Caco-2 (cell line): ENCODE results near the gene PKP3. TPM values are rescaled to one million over a fixed set of nuclear protein-coding genes. Genes with fewer than 3 reads are reported as not detected.

Experiments used
- BruUV-seq: library from RNA; stranded (reverse); fragments of 400-500 nt; replicated peaks from 2 replicates; lab custom pipeline; 2021; lab: Mats Ljungman, UMichigan
- CTCF ChIA-PET: fragments of 300-600 bp; sonication (Branson Sonifier 250); formaldehyde crosslinking; loops from one replicate; lab custom pipeline; 2022; ENCODE audit warnings: antibody characterized with exemption; lab: Charles Lee
- POLR2A ChIA-PET: fragments of 300-600 bp; sonication (Branson Sonifier 250); formaldehyde crosslinking; loops from one replicate; lab custom pipeline; 2022; ENCODE audit warnings: antibody characterized with exemption; lab: Charles Lee
- DNase-seq, 2 experiments: peaks; one replicate each; pipeline versions ENCODE4 v3.0.0 to v3.0.0-alpha.2; 2020 to 2022
- H3K27me3 ChIP-seq: replicated peaks from 2 replicates; pipeline ENCODE4 v1.6.0; 2011; ENCODE audit warnings: low read length; ENCODE audit not compliant: control insufficient read depth, insufficient read depth
- H3K36me3 ChIP-seq: 2 replicates; pipeline ENCODE4 v1.5.1; 2011; ENCODE audit warnings: low read length; ENCODE audit not compliant: control insufficient read depth, insufficient read depth
- H3K4me1 ChIP-seq: fragments of 250-450 bp; sonication (Bioruptor Pico); 2 replicates; pipeline ENCODE4 v1.5.1; 2020; ENCODE audit warnings: mild to moderate bottlenecking
- H3K4me3 ChIP-seq: 2 replicates; pipeline ENCODE4 v1.5.1; 2011; ENCODE audit warnings: low read depth, mild to moderate bottlenecking, control low read depth, low read length
- H3K9me3 ChIP-seq: fragments of 250-450 bp; sonication (Bioruptor Pico); 2 replicates; pipeline ENCODE4 v1.5.1; 2020; ENCODE audit warnings: mild to moderate bottlenecking, moderate library complexity
- H3K27ac Mint-ChIP-seq: one replicate; pipeline ENCODE4 v1.8.0; 2022; ENCODE audit warnings: mixed read lengths; ENCODE audit not compliant: unreplicated experiment
- H3K27me3 Mint-ChIP-seq: one replicate; pipeline ENCODE4 v1.8.0; 2022; ENCODE audit warnings: mixed read lengths; ENCODE audit not compliant: insufficient read depth, unreplicated experiment
- H3K36me3 Mint-ChIP-seq: one replicate; pipeline ENCODE4 v1.8.0; 2022; ENCODE audit warnings: mild to moderate bottlenecking, mixed read lengths; ENCODE audit not compliant: insufficient read depth, unreplicated experiment
- H3K4me1 Mint-ChIP-seq: one replicate; pipeline ENCODE4 v1.8.0; 2022; ENCODE audit warnings: low read depth, mixed read lengths; ENCODE audit not compliant: unreplicated experiment
- H3K4me3 Mint-ChIP-seq: one replicate; pipeline ENCODE4 v1.8.0; 2022; ENCODE audit warnings: mild to moderate bottlenecking, moderate library complexity, mixed read lengths; ENCODE audit not compliant: unreplicated experiment
- H3K9me3 Mint-ChIP-seq: one replicate; pipeline ENCODE4 v1.8.0; 2022; ENCODE audit warnings: mixed read lengths; ENCODE audit not compliant: unreplicated experiment
- CTCF ChIP-seq, 2 experiments: fragments of 200-600 bp in 1 of 2; IDR thresholded peaks; 1 replicate in 1 of 2; 2 replicates in 1 of 2; pipeline versions ENCODE4 v1.5.1 to v1.8.0; 2011 to 2022; ENCODE audit warnings: antibody characterized with exemption in 1 of 2, control low read depth in 1 of 2, inconsistent platforms in 1 of 2, low read depth in 1 of 2, low read length in 1 of 2, mild to moderate bottlenecking in 1 of 2, moderate library complexity in 1 of 2; ENCODE audit not compliant: insufficient read depth in 1 of 2, severe bottlenecking in 1 of 2, unreplicated experiment in 1 of 2
- intact Hi-C: fragments of 100-400 bp; cut with micrococcal nuclease; formaldehyde crosslinking; loops from one replicate; pipeline ENCODE4 v1.10.0; 2022; ENCODE audit not compliant: unreplicated experiment
- total RNA-seq: library from RNA; stranded (reverse); gene quantifications from 2 replicates; pipeline ENCODE4 v1.2.3, GENCODE V29; 2022

The PKP3 gene
- total RNA-seq, 1 experiment from 2014 or later, result 149 TPM

DNA sequence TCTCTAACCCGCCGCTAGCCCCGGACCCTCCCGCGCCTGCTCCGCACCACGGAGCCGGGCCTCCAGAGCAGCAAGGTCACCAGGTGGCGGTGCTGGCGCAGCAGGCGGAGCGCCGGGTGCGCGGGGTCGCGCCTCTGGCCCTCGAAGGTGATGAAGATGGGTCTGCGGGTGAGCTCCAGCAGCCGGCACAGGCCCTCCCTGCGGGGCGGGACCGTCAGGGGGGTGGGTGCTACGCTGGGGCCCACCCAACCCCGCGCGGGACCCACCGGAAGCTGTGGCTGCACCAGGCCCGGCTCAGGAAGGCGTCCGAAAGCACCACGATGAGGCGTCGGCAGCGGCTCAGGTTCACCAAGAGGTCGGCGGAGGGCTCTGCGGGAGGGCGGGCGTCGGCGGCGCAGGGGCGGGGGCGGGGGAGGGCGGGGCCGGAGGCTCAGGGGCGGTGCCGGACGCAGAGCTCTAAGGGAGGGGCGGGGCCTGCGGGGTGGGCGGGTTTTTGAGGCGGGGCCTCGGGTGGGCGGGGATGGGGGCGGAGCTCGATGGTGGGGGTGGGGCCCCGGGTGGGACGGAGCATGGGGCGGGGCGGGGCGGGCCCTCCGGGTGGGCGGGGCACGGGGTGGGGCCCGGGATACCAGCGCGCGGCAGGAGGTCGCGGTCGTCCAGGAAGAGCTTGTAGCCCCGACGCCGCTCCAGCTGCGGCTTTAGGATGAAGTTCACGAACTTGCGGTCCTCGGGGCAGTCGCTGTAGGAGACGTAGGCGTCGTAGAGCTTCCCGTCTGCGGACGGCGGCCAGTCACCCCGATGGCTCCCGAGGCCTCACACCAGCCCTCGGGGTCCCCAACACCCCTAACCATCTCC is 13.0 kb downstream of the PKP3 start:
- Mint-ChIP-seq H3K4me3 (no peak overlapping the region), H3K9me3 (no peaks in the 10 kb centered on the region), H3K4me1 (no peaks in the 10 kb centered on the region), H3K27ac (no peak overlapping the region), H3K27me3 (no peaks in the 10 kb centered on the region), H3K36me3 (peaks cover 74% of the 10 kb centered on the region)
- no TSS peak for BruUV-seq
- H3K9me3 ChIP-seq, result peaks cover 3% of the 10 kb centered on the region; the same call in 1 of the 2 replicates
- no peak for DNase-seq
- CTCF ChIA-PET, result interaction anchor here (0.6 to 1.5 kb wide), 4 partner anchors 10 to 534 kb away, joined by 3 to 12 read pairs (median 6); partner anchors contain the start of gene PTDSS2
- H3K4me3 ChIP-seq, result no peak overlapping the region
- H3K4me1 ChIP-seq, result peaks cover 9% of the 10 kb centered on the region
- POLR2A ChIA-PET, result interaction anchor here (0.5 to 1.1 kb wide), 5 partner anchors 10 to 203 kb away, joined by 3 to 8 read pairs (median 5); partner anchors contain the start of gene PKP3
- H3K36me3 ChIP-seq, result peaks cover 5% of the 10 kb centered on the region
- no peaks in the 10 kb centered on the region for H3K27me3 ChIP-seq
- intact Hi-C loops, result no loop called here
- no peak for TF ChIP-seq CTCF (IDR thresholded peaks at IDR 0.05; ENCODE audit: insufficient read depth in 1 of 2, low read depth in 1 of 2, low read length in 1 of 2, severe bottlenecking in 1 of 2, unreplicated experiment in 1 of 2)

GRCh38 chr11:407651-408123 is 13.7 kb downstream of the PKP3 start:
- no peak overlapping the region for H3K4me3 Mint-ChIP-seq
- no peaks in the 10 kb centered on the region for H3K9me3 Mint-ChIP-seq
- TF ChIP-seq CTCF (IDR thresholded peaks at IDR 0.05; ENCODE audit: insufficient read depth in 1 of 2, low read depth in 1 of 2, low read length in 1 of 2, severe bottlenecking in 1 of 2, unreplicated experiment in 1 of 2), result no peak
- peaks cover 3% of the 10 kb centered on the region; the same call in 1 of the 2 replicates for H3K9me3 ChIP-seq
- H3K27ac Mint-ChIP-seq, result no peak overlapping the region
- H3K27me3 ChIP-seq, result no peaks in the 10 kb centered on the region
- POLR2A ChIA-PET, result interaction anchor here (0.8 to 1.1 kb wide), 2 partner anchors 9 to 14 kb away, joined by 5 to 7 read pairs; partner anchors contain the start of gene PKP3
- H3K4me3 ChIP-seq, result no peak overlapping the region
- peaks cover 5% of the 10 kb centered on the region for H3K36me3 ChIP-seq
- CTCF ChIA-PET, result interaction anchor here (1.3 to 1.5 kb wide), 3 partner anchors 9 to 42 kb away, joined by 3 to 12 read pairs (median 8); partner anchors contain the start of gene PTDSS2
- intact Hi-C loops, result no loop called here
- no peaks in the 10 kb centered on the region for H3K27me3 Mint-ChIP-seq
- no peak for DNase-seq
- peaks cover 74% of the 10 kb centered on the region for H3K36me3 Mint-ChIP-seq
- H3K4me1 ChIP-seq, result peaks cover 9% of the 10 kb centered on the region
- H3K4me1 Mint-ChIP-seq, result no peaks in the 10 kb centered on the region
- BruUV-seq, result no TSS peak

DNA sequence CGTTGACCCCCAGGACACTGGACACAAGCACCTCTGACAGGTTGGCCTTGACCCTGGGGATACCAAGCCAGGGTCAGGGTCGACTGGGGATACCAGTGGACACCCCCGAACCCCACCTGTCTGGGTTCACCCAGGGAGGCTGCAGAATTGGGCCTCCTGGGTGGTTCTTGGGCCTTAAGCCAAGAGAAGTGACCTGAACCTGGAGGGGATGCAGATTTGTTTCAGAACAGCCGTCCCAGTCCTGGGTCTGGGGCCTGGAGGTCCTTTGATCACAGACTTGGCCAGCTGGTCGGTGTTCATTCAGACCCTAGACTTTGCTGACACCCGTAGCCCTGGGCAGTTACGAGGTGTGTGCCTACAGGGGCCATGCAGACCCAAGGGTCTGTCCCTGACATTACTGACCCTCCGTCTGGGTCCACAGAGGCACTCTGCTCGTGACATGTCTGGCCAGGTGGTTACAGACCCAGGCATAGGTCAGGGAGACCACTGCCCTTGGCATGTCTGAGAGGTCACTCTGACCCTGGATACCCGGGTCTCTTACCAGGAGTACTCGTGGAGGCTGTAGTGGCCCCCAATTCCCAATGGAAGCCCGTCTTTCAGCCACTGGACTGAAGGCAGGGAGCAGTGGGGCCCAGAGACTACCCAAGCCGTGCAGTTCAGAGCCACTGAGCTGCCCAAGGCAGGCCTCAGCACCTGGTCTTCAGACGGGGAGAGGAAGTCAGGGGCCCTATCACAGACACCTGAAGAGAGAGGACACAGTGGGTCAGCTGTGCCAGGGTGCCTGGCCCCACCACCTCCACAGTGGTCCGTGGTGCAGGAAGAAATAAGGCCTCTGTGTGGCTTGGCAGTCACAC is 14.4 kb downstream of the PKP3 start:
- ChIA-PET CTCF (interaction anchor here (1.4 kb wide), 1 partner anchor 40 kb away, joined by 12 read pairs; no protein-coding TSS in a partner anchor), POLR2A (no interaction called here)
- no TSS peak for BruUV-seq
- no peaks in the 10 kb centered on the region for H3K4me1 Mint-ChIP-seq
- H3K27ac Mint-ChIP-seq, result no peak overlapping the region
- intact Hi-C loops, result no loop called here
- peaks cover 9% of the 10 kb centered on the region for H3K4me1 ChIP-seq
- peaks cover 5% of the 10 kb centered on the region for H3K36me3 ChIP-seq
- H3K27me3 ChIP-seq, result no peaks in the 10 kb centered on the region
- H3K9me3 ChIP-seq, result peaks cover 3% of the 10 kb centered on the region; the same call in 1 of the 2 replicates
- H3K36me3 Mint-ChIP-seq, result peaks cover 68% of the 10 kb centered on the region
- DNase-seq, result no peak
- H3K27me3 Mint-ChIP-seq, result no peaks in the 10 kb centered on the region
- TF ChIP-seq CTCF (IDR thresholded peaks at IDR 0.05; ENCODE audit: insufficient read depth in 1 of 2, low read depth in 1 of 2, low read length in 1 of 2, severe bottlenecking in 1 of 2, unreplicated experiment in 1 of 2), result no peak
- H3K9me3 Mint-ChIP-seq, result no peaks in the 10 kb centered on the region
- no peak overlapping the region for H3K4me3 ChIP-seq
- no peak overlapping the region for H3K4me3 Mint-ChIP-seq
